Ureter (tissue), 1 donor: ENCODE data around the gene P4HB. TPM values are rescaled to one million over a fixed set of nuclear protein-coding genes. Genes with fewer than 3 reads are reported as not detected.

ENCODE experiments used
- total RNA-seq: library from RNA; stranded (reverse); gene quantifications from one replicate; pipeline ENCODE4 v1.2.4, GENCODE V29; 2023
- donor health status: DM: yes; HTN: yes; CAD: no.

The P4HB gene
- total RNA-seq, 1 donor from 2014 or later, result 665 TPM

Other genes starting within 250 kb of the P4HB start
- 106 TPM for gene NPLOC4, start 223.4 kb downstream of the P4HB start, total RNA-seq
- 2.5 TPM for gene TSPAN10, start 223.3 kb downstream of the P4HB start, total RNA-seq
- gene PDE6G, start 204.0 kb downstream of the P4HB start, total RNA-seq, result not detected
- gene OXLD1, start 193.9 kb downstream of the P4HB start, total RNA-seq, result 31.4 TPM
- 19.2 TPM for gene CCDC137, start 193.8 kb downstream of the P4HB start, total RNA-seq
- 35.5 TPM for gene ARL16, start 176.7 kb downstream of the P4HB start, total RNA-seq
- 101 TPM for gene HGS, start 176.5 kb downstream of the P4HB start, total RNA-seq
- 59.8 TPM for gene MRPL12, start 157.2 kb downstream of the P4HB start, total RNA-seq
- gene SLC25A10, start 148.3 kb downstream of the P4HB start, total RNA-seq, result 33.1 TPM
- not detected for gene GCGR, start 56.4 kb downstream of the P4HB start, total RNA-seq
- gene MCRIP1, start 27.2 kb downstream of the P4HB start, total RNA-seq, result 73.6 TPM
- not detected for gene PPP1R27, start 25.5 kb downstream of the P4HB start, total RNA-seq
- 498 TPM for gene ARHGDIA, start 10.8 kb upstream of the P4HB start, total RNA-seq
- gene ALYREF, start 31.1 kb upstream of the P4HB start, total RNA-seq, result 64.2 TPM
- 70.3 TPM for gene ANAPC11, start 31.2 kb upstream of the P4HB start, total RNA-seq
- 0.29 TPM for gene NPB, start 41.7 kb upstream of the P4HB start, total RNA-seq
- 58.9 TPM for gene PCYT2, start 50.9 kb upstream of the P4HB start, total RNA-seq
- 30.4 TPM for gene SIRT7, start 57.6 kb upstream of the P4HB start, total RNA-seq
- 14.1 TPM for gene MAFG, start 67.2 kb upstream of the P4HB start, total RNA-seq
- 63.9 TPM for gene PYCR1, start 76.8 kb upstream of the P4HB start, total RNA-seq
- not detected for gene MYADML2, start 86.7 kb upstream of the P4HB start, total RNA-seq
- 4.0 TPM for gene NOTUM, start 100.7 kb upstream of the P4HB start, total RNA-seq
- 52.4 TPM for gene ASPSCR1, start 117.1 kb upstream of the P4HB start, total RNA-seq
- 58.5 TPM for gene CENPX, start 162.3 kb upstream of the P4HB start, total RNA-seq
- gene LRRC45, start 162.8 kb upstream of the P4HB start, total RNA-seq, result 11.0 TPM
- 5.0 TPM for gene RAC3, start 171.1 kb upstream of the P4HB start, total RNA-seq
- 176 TPM for gene DCXR, start 177.2 kb upstream of the P4HB start, total RNA-seq
- 30.0 TPM for gene RFNG, start 191.3 kb upstream of the P4HB start, total RNA-seq
- 91.2 TPM for gene GPS1, start 191.4 kb upstream of the P4HB start, total RNA-seq
- 158 TPM for gene DUS1L, start 205.3 kb upstream of the P4HB start, total RNA-seq
- 165 TPM for gene FASN, start 237.7 kb upstream of the P4HB start, total RNA-seq